Lower leg skin (tissue), 3 donors: ENCODE data around the gene PRRC2C.

Source experiments
- CTCF ChIP-seq, 3 donors: fragments of 450-650 bp; IDR thresholded peaks; one replicate each; pipeline ENCODE4 v1.5.1; 2016; ENCODE audit warnings: antibody characterized with exemption in 3 of 3, mild to moderate bottlenecking in 3 of 3, moderate library complexity in 2 of 3
- POLR2A ChIP-seq, 2 donors: fragments of 450-650 bp; IDR thresholded peaks; one replicate each; pipeline ENCODE4 v1.6.1; 2016 to 2017; ENCODE audit warnings: antibody characterized with exemption in 2 of 2, mild to moderate bottlenecking in 1 of 2, moderate library complexity in 1 of 2

- TF ChIP-seq CTCF (IDR thresholded peaks at IDR 0.05): no peak
- TF ChIP-seq POLR2A (IDR thresholded peaks at IDR 0.05): no peak
These were observed 30.0 kb downstream of the PRRC2C start for GRCh38 chr1:171515299-171515698.
